IPS-18a (cell line): ENCODE data around the gene FBXW11.

ENCODE experiments used
- H3K27ac ChIP-seq: one replicate; pipeline ENCODE4 v1.5.1; 2013; ENCODE audit warnings: low read length
- H3K27me3 ChIP-seq: one replicate; pipeline ENCODE4 v1.6.1; 2013; ENCODE audit warnings: mild to moderate bottlenecking, low read length; ENCODE audit not compliant: control insufficient read depth, insufficient read depth
- H3K36me3 ChIP-seq: one replicate; pipeline ENCODE4 v1.6.1; 2013; ENCODE audit warnings: low read depth, low read length; ENCODE audit not compliant: control insufficient read depth
- H3K4me1 ChIP-seq: one replicate; pipeline ENCODE4 v1.6.1; 2013; ENCODE audit warnings: low read depth, low read length; ENCODE audit not compliant: control insufficient read depth
- H3K4me3 ChIP-seq: one replicate; pipeline ENCODE4 v1.5.1; 2013; ENCODE audit warnings: low read length
- H3K9ac ChIP-seq: one replicate; pipeline ENCODE4 v1.6.1; 2013; ENCODE audit warnings: mild to moderate bottlenecking, low read length, moderate library complexity
- H3K9me3 ChIP-seq: one replicate; pipeline ENCODE4 v1.6.1; 2013; ENCODE audit warnings: low read depth, low read length; ENCODE audit not compliant: control insufficient read depth

FBXW11 gene

GRCh38 chr5:171997011-171997410, 9.4 kb downstream of the FBXW11 start:
- Histone ChIP-seq H3K27me3 (no peaks in the 10 kb centered on the region), H3K9me3 (no peaks in the 10 kb centered on the region), H3K4me1 (peaks cover 55% of the 10 kb centered on the region), H3K4me3 (no peak overlapping the region), H3K27ac (no peak overlapping the region), H3K36me3 (peaks cover 3% of the 10 kb centered on the region), H3K9ac (no peak overlapping the region)

DNA sequence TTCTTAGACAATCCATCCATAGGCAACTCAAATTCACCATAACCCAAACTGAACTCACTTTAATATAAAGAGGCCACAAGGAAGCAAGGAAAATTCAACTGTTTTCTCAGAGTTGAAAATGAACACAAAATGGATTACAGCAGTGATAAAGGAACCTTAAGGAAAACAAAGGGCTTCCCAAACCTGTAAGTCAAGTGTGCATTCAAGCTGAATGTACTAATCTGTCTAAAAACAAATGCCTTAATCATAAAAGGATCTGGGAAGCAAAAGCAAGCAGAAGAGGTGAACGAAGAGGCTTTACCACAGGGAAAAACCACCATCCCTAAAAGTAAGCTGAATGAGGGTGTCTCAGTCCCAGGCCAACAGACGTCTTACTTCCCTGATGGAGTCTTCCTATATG, 13.6 kb downstream of the FBXW11 start:
- no peak overlapping the region for H3K27ac ChIP-seq

GRCh38 chr5:171992305-171992704, 14.1 kb downstream of the FBXW11 start:
- Histone ChIP-seq H3K9me3 (no peaks in the 10 kb centered on the region), H3K4me1 (peaks cover 20% of the 10 kb centered on the region), H3K4me3 (no peak overlapping the region), H3K36me3 (peaks cover 17% of the 10 kb centered on the region), H3K27ac (no peak overlapping the region), H3K27me3 (no peaks in the 10 kb centered on the region), H3K9ac (no peak overlapping the region)

More for the DNA sequence above, 13.6 kb downstream of the FBXW11 start:
- no peaks in the 10 kb centered on the region for H3K9me3 ChIP-seq
- H3K27me3 ChIP-seq, result no peaks in the 10 kb centered on the region
- no peak overlapping the region for H3K9ac ChIP-seq
- H3K36me3 ChIP-seq, result peaks cover 17% of the 10 kb centered on the region
- no peak overlapping the region for H3K4me3 ChIP-seq
- peaks cover 20% of the 10 kb centered on the region for H3K4me1 ChIP-seq

- H3K9ac ChIP-seq, result no peak overlapping the region
- H3K4me3 ChIP-seq, result no peak overlapping the region
- peaks cover 15% of the 10 kb centered on the region for H3K4me1 ChIP-seq
- no peak overlapping the region for H3K27ac ChIP-seq
- H3K27me3 ChIP-seq, result no peaks in the 10 kb centered on the region
- H3K36me3 ChIP-seq, result peaks cover 17% of the 10 kb centered on the region
- no peaks in the 10 kb centered on the region for H3K9me3 ChIP-seq
Measured at GRCh38 chr5:171990713-171991015, 15.8 kb downstream of the FBXW11 start.

GRCh38 chr5:171989946-171990712, 16.3 kb downstream of the FBXW11 start:
- Histone ChIP-seq H3K4me3 (no peak overlapping the region), H3K27me3 (no peaks in the 10 kb centered on the region), H3K4me1 (peaks cover 16% of the 10 kb centered on the region), H3K36me3 (peaks cover 17% of the 10 kb centered on the region), H3K27ac (no peak overlapping the region), H3K9me3 (no peaks in the 10 kb centered on the region), H3K9ac (no peak overlapping the region)

GRCh38 chr5:171989276-171989675, 17.2 kb downstream of the FBXW11 start:
- no peaks in the 10 kb centered on the region for H3K9me3 ChIP-seq
- H3K4me1 ChIP-seq, result peaks cover 24% of the 10 kb centered on the region
- no peak overlapping the region for H3K9ac ChIP-seq
- H3K27ac ChIP-seq, result no peak overlapping the region
- no peaks in the 10 kb centered on the region for H3K27me3 ChIP-seq
- no peak overlapping the region for H3K4me3 ChIP-seq
- H3K36me3 ChIP-seq, result peaks cover 17% of the 10 kb centered on the region

GRCh38 chr5:171986772-171987171, 19.7 kb downstream of the FBXW11 start:
- Histone ChIP-seq H3K4me1 (peaks cover 41% of the 10 kb centered on the region), H3K27me3 (no peaks in the 10 kb centered on the region), H3K9ac (no peak overlapping the region), H3K4me3 (no peak overlapping the region), H3K9me3 (no peaks in the 10 kb centered on the region), H3K36me3 (peaks cover 15% of the 10 kb centered on the region), H3K27ac (no peak overlapping the region)

- Histone ChIP-seq H3K36me3 (peaks cover 3% of the 10 kb centered on the region), H3K4me1 (peaks cover 55% of the 10 kb centered on the region), H3K4me3 (no peak overlapping the region), H3K27me3 (no peaks in the 10 kb centered on the region), H3K9me3 (no peaks in the 10 kb centered on the region), H3K27ac (no peak overlapping the region), H3K9ac (no peak overlapping the region)
Measured at GRCh38 chr5:171984748-171985419, 21.6 kb downstream of the FBXW11 start.

DNA sequence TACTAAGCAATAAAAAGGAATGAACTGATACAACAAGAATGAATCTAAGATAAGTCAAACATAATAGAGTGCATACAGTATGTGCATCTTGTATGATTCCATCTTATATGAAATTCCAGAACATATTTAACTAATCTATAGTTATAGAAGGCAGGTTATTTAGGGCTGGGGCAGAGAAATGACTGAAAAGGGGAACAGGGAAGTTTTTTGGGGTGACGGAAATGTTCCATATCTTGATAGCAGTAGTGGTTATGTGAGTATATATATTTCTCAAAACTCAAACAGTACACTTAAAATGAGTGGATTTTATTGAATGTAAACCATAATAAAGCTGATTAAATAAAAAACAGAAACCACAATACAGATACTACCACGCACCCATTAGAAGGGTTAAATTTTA, 24.6 kb downstream of the FBXW11 start:
- H3K4me3 ChIP-seq, result peak overlapping the region; percentile 34
- H3K9ac ChIP-seq, result no peak overlapping the region
- H3K4me1 ChIP-seq, result peaks cover 61% of the 10 kb centered on the region
- no peaks in the 10 kb centered on the region for H3K27me3 ChIP-seq
- no peak overlapping the region for H3K27ac ChIP-seq
- no peaks in the 10 kb centered on the region for H3K36me3 ChIP-seq
- H3K9me3 ChIP-seq, result no peaks in the 10 kb centered on the region

GRCh38 chr5:171980792-171981191, 25.6 kb downstream of the FBXW11 start:
- H3K27me3 ChIP-seq, result no peaks in the 10 kb centered on the region
- H3K27ac ChIP-seq, result peak overlapping the region; percentile 38
- peaks cover 68% of the 10 kb centered on the region for H3K4me1 ChIP-seq
- H3K4me3 ChIP-seq, result peak overlapping the region; percentile 34
- no peaks in the 10 kb centered on the region for H3K36me3 ChIP-seq
- peak overlapping the region; percentile 29 for H3K9ac ChIP-seq
- no peaks in the 10 kb centered on the region for H3K9me3 ChIP-seq

GRCh38 chr5:171979606-171980005, 26.8 kb downstream of the FBXW11 start:
- Histone ChIP-seq H3K27ac (no peak overlapping the region), H3K36me3 (no peaks in the 10 kb centered on the region), H3K9ac (no peak overlapping the region), H3K4me3 (no peak overlapping the region), H3K4me1 (peaks cover 70% of the 10 kb centered on the region), H3K9me3 (no peaks in the 10 kb centered on the region), H3K27me3 (no peaks in the 10 kb centered on the region)

- H3K4me1 ChIP-seq, result peaks cover 64% of the 10 kb centered on the region
- no peak overlapping the region for H3K27ac ChIP-seq
- no peaks in the 10 kb centered on the region for H3K27me3 ChIP-seq
- H3K36me3 ChIP-seq, result no peaks in the 10 kb centered on the region
- H3K9me3 ChIP-seq, result no peaks in the 10 kb centered on the region
- no peak overlapping the region for H3K9ac ChIP-seq
- H3K4me3 ChIP-seq, result no peak overlapping the region
Measured at GRCh38 chr5:171978519-171978918, 27.9 kb downstream of the FBXW11 start.
